Hepatic stellate cell (primary cell): Measurements from ENCODE around the gene ITPK1.

ENCODE experiments used
- DNase-seq: peaks from one replicate; pipeline ENCODE4 v3.0.0; 2011; ENCODE audit warnings: low spot score

Gene ITPK1

GRCh38 chr14:92964124-92965109 is 151.3 kb downstream of the ITPK1 start:
- DNase-seq = no peak

DNA sequence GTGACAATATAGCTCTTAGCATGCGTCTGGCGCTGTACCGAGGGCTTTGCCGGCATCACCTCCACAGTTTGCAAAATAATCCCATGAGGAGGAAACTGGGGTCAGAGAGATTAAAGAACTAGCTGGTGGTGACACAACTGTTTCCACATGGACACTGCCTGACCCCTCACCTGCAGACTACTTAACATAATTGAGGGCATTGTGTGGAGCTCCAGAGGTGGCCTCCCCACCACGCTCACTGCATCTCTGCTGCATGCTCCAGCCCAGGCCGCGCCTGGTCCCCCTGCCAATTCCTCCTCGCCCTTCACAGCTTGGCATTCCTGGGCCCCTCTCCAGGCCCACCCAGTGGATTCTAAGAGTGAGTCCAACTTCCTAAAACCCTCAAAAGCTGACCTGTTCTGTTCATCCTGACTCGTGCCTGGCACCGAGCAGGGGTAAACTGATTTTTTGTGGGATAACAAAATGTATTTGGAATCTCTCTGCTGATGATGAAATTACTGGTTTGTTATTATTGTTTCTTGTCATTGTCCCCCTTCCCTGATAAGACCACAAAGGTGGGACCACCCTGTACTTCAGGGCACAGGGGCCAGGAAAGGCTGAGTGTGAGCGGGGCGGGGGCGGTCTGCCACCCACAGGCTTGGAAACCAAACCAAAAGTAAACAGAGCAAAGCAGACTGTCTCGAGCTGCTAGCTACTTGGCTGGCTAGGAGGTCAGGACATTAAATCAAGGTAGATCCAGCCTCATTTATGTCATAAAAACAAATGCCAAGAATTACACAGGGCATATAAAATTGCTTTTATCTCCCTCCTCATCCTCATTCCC is 152.2 kb downstream of the ITPK1 start:
- DNase-seq = no peak

GRCh38 chr14:92962831-92963095 is 153.0 kb downstream of the ITPK1 start:
- DNase-seq = no peak

GRCh38 chr14:92962031-92962830 is 153.5 kb downstream of the ITPK1 start:
- no peak for DNase-seq

DNA sequence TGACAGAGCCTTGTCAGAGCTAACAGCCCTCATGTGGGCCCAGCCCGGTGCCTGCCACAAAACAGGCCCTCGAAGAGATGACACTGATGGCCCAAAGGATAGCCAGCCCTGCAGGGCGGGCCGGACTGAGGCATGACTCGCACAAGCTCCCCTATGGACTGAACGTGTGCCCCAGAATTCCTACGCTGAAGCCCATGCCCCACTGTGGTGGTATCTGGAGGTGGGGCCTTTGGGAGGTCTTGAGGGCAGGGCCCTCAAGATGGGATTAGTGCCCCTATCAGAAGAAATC is 154.2 kb downstream of the ITPK1 start:
- no peak for DNase-seq

DNA sequence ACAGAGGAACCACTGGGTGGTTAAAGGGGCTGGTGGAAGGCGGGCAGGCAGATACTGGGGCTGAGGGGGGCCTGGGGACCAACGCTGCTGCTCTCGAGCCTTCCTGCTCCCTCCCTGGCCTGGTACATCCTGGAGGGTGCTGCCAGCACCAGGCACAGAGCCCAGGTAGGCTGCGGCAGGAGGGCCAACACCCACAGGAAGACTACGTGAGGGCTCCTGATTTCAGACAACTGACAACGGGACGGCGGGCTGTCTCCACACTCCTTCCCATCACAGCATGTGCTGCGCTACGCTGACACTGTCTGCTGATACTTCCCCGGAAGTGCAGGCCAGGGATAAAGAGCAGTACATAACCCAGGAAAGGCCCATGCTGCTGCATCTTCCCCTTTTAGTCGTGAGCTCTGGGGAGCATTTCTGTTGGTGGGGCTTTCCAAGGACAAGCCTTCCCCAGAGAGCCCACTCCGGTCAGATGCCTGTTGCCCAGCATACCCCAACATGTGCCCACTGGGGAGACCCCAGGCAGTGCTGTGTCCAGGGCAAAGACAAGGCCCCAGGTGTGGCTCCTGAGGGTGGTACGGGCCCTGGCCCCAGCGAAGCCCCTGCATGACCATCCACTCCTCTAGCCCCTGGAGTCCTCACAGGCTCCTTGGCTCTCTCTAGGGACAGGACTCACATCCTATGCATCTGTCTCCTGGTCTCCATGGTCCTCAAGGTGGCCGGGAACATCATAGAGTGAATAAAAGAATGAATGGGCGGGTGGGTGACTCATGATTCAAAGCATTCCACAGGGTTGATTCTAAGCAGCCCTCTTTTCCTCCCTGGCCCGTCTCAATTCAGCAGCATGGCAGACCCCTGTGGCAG is 154.8 kb downstream of the ITPK1 start:
- peak; percentile 85 for DNase-seq

DNA sequence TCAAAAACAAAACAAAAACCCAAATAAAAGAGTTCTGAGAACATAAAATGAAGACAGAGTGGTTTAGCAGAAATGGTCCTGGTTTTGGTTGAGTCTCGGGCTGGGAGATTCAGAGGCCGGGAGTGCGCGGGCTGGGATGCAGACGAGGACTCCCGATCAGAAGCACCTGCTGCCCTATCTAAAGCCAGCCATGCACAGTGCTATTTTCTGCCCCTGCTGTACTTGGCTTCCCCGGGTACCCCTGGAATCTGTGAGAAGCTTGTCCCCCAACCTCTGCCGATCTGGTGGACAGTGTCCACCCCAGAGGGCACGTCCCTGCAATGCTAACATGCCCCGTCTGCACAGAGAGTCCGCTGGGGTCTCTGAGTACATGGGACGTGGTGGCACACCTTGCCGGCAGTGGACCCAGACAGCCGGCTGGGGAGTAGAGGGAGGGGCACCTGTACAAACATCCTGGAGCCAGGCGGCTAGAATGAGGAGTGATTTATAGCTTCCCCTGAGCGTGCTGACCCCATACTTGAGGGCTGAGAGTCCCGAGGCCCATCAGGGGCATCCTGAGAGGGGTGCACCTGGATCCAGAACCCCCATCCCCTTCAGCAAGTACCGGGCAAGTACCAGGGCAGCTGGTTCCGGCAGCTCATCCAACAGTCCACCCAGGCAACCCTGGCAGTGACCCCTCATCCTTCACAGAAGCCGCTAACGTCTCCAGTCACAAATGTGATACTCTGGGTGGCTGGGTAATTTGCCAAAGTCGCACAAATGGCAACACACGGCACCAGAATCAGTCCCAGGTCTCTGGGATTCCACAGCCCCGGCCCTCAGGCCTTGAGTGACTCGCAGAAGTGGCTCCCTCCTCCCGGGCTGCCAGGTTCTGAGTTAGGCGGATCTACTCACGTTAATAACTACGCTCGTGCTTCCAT is 155.7 kb downstream of the ITPK1 start:
- DNase-seq = no peak

DNA sequence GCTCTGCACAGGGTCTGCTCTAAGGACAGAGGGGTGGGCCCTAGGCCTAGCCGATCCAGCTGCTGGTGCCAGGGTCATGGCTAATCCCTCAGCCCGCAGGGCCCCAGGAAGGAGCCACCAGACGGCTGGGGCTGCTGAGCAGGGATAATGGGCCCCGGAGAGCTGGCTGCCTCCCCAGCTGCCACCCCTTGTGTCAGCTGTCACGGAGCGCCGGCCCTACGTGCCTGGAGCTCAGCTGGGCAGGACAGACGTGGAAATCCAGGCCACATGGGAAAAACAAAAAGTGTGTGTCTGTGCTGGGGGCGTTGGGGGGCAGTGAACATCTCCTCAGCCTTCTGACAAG is 156.6 kb downstream of the ITPK1 start:
- no peak for DNase-seq

GRCh38 chr14:92958373-92959188 is 157.1 kb downstream of the ITPK1 start:
- DNase-seq = no peak

DNA sequence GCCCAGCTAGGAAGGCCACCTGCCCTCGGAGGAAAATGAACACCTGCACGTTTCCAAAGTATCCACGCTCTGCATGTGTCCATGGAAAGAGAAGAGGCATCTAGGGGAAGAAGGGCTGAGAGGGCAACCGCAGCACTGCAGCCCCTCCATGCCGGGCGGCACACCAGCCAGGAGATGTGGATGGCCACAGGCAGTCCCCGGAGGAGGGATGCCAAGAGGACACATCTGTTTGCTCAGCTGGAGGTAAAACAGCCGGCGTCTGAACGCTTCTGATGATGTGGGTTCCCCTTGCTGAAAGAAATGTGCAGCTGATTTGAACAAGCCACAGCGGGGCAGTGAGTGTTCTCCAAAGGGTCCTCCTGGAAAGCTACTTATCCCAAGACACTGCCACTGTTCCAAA is 158.8 kb downstream of the ITPK1 start:
- no peak for DNase-seq

- no peak for DNase-seq
These were observed 160.3 kb downstream of the ITPK1 start for GRCh38 chr14:92955381-92955780.

DNA sequence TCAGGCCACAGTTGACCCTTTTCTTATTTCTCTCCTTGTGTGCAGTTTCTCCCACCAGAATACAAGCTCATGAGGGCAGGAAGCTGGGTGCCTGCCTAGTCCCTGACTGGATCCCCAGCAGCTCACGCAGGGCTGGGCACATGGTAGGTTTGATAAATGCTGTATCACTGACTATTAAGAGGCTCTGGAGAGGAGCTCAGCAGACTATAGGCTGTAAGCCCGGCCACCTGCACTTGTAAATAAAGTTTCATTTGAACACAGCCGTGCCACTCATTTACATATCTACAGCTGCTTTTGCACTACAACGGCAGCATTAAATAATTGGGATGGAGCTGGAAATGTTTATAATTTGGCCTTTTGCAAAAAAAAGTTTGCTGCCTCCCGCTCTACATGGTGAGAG is 160.8 kb downstream of the ITPK1 start:
- no peak for DNase-seq

GRCh38 chr14:92953526-92953925 is 162.2 kb downstream of the ITPK1 start:
- no peak for DNase-seq

DNA sequence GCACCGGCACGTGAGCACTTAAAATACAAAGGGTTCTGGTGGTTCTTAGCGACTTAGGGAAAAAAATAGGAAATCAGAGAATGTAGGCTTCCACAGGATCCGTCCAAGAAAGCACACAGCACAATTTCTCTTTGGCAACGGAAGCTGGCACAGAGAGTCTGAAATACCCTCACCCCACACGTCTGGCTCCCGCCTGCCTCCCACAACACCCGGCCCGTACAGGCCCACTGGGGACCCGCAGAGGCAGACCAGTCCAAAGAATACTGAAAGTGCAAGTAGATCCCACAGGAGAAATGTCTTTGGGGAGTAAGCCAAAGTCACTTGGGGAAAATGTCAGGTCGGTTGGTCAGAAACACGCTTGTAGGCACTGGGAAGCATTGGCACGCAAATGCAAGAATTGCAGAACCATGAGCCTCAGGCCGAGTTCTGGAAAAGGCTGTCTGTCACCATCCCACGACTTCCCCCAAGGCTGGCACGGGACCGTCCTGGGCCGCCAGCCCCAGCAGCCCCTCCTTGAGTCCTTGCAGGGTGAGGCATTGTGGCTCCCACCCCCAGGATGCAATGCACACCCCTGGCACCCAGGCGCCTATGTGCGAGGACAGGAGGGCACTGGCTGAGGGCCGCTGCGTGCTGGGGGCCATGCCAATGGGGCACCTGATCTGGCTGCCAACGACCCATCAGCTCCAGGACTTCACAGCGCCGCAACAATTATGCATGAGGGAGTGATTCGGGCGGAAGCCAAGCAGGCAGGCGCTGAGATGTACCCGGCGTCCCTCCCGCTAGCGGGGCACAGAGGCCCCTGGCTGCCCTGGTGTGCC is 163.0 kb downstream of the ITPK1 start:
- DNase-seq = no peak

- DNase-seq = peak; percentile 90
These were observed 163.7 kb downstream of the ITPK1 start for GRCh38 chr14:92951912-92952471.

DNA sequence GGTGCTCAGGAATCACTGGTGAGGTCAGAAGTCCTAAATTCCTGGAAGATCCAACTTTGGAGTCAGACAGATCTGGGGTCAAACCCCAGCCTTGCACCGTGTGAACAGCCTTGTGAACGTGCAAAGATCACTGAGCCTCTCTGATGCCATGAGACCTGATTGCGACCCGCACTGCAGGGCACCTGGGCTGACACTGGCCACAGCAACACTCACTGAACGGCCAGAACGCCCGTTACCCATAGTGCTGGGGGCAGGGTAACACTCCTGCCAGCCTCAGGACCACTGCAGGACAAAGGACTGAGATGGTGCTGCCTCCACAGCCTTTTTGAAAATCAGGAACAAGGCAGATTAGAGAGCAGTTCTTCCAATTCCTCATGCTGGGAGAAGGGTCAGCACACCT is 164.5 kb downstream of the ITPK1 start:
- no peak for DNase-seq

- DNase-seq = peak; percentile 63
These were observed 165.0 kb downstream of the ITPK1 start for GRCh38 chr14:92950773-92951172.

GRCh38 chr14:92950193-92950540 is 165.6 kb downstream of the ITPK1 start:
- no peak for DNase-seq
